HG02759 (cell line): ENCODE measurements around the gene ARHGAP8.

Experiments used
- ATAC-seq: cut with Tn5 transposase; IDR thresholded peaks from one replicate; pipeline ENCODE4 v1.9.1; 2021; ENCODE audit warnings: mild to moderate bottlenecking, moderate library complexity; ENCODE audit not compliant: unreplicated experiment

ARHGAP8 gene

GRCh38 chr22:44724859-44725258, 27.5 kb upstream of the ARHGAP8 start:
- ATAC-seq = no peak

- ATAC-seq = no peak
Observed at GRCh38 chr22:44726439-44726838, 25.9 kb upstream of the ARHGAP8 start.

GRCh38 chr22:44727148-44727547, 25.2 kb upstream of the ARHGAP8 start:
- ATAC-seq = no peak

DNA sequence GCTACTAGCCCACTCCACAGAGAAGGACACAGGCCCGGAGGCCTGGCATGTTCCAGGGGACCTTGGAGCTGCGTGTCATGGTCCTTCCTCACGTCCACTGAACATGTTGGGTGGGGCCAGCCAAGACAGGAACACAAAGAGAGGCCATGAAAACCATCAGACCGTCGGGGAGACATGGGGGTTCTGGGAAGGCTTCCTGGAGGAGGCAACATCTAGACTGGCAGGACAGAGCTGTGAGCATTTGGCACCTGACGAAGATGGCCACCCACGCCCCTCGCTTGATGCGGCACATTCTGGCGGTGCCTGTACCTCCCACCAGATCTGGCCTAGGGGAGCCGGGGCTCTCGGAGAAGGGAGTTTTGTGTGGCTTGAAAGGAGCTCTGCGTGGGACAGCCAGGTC, 24.7 kb upstream of the ARHGAP8 start:
- ATAC-seq = no peak

DNA sequence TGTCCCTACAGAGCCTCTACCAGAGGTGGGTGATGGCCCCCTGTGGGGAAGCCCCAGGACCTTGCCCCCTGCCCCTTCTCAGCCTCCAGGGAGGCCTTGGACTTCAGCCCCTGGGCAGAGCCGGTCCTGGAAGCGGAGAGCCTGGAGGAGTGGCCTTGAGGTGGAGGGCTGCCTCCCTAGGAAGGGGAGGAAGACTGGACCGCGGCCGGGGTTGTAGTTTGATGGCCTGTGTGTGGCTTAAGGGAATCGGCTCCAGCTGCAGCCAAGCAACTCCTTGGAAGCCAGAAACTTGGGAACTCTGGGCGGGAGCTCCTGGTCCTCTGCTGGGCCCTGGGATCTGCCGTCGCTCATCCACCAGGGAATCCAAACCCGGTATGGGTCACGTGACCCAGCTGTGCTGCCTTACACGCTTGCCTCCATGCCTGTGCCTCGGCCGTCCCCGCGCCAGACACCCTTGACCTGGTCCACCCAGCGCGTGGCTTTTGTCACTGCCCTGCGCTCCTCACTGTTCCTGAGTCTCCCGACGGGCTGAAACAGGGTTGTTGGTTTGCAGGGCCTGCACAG, 23.5 kb upstream of the ARHGAP8 start:
- ATAC-seq = no peak

DNA sequence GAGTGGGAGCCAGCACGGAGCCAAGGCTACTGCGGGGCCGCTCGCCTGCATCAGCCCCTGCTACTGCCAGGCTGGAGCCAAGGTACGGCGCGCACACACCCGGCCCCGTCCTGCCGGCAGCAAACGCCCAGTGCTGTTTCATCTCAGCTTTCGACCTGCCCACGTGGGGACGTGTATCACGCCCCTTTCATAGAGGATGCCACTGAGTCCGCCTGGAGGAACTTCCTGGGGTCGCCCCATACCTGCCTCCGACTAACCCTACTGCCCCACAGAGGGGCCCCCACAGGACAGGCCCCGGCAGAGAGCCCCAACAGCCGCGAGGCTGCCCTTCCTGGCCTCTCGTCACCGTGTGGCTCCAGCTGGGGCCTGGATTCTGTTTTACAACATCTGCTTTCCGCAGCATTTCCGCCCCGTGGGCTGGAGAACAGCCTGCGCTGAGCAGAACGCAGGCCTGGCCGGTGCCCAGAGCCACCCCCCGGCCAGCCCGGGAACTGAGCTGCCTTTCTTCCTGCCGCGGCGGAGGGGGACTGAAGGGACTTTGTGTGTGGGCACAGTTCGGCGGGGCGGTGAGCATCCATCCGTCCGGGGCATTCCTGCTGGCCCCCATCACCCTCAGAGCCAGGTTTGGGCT, 22.9 kb upstream of the ARHGAP8 start:
- ATAC-seq = no peak

- ATAC-seq = no peak
Observed at GRCh38 chr22:44730022-44730393, 22.4 kb upstream of the ARHGAP8 start.

DNA sequence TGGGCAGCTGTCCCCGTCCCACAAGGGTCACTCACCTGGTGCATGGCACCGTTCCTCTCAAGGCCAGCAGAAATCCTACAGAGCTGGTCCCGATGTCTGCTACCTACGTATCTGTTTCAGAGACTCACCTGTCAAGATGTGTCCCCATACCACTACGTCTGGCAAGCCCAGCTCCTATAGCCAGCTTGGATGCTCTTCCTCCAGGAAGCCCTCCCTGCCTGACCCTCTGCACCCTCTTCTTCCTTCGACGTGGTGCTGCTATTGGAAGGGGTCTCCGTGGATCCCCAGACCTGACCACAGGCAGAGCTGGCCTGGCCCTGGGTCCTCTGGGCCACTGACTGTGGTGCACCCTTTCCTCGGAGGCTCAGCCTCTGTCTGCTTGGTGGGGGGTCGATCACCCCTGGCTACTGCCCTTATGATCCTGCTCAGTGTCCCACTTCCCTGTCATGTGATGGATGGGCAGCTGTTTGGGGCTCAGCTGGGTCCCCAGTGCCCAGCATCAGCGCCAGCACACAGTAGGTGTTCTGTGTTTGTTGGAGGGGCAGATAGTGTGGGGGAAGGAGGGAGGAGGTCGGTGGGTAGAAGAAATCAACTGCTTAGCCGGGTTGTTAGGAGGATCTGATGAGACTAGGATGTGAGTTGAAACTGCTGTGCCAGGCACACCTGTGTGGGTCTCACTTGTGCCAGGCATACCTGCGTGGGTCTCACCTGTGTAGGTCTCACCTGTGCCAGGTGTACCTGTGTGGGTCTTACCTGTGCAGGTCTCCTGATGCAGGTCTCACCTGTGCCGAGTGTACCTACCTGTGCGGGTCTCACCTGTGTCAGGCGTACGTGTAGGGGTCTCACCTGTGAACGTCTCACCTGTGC, 21.7 kb upstream of the ARHGAP8 start:
- no peak for ATAC-seq

- ATAC-seq = no peak
Observed at GRCh38 chr22:44731357-44731970, 20.9 kb upstream of the ARHGAP8 start.

- ATAC-seq = no peak
Observed at GRCh38 chr22:44732017-44732561, 20.3 kb upstream of the ARHGAP8 start.

- no peak for ATAC-seq
Observed at GRCh38 chr22:44732661-44733060, 19.7 kb upstream of the ARHGAP8 start.

- no peak for ATAC-seq
Observed at GRCh38 chr22:44733426-44734106, 18.8 kb upstream of the ARHGAP8 start.

DNA sequence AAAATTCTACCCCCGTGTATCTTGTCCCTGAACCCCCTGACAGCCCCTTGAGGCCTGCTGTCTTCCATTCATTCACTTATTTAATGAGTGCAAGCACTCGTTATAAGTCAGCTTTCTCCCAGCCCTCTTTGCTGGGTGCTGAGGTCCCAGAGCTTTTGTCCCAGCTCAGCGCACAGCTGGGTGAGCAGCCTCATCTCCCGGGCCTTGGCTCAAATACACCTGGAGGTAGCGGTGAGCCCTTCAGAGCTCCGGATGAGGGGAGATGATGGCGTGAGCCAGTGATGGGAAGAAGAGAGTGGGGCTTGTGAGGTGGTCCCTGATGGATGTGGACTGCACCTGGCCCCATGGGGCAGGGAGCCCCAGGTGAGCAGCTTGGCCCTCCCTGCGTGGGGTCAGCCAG, 18.1 kb upstream of the ARHGAP8 start:
- ATAC-seq = no peak

- ATAC-seq = no peak
Observed at GRCh38 chr22:44734801-44735517, 17.4 kb upstream of the ARHGAP8 start.

DNA sequence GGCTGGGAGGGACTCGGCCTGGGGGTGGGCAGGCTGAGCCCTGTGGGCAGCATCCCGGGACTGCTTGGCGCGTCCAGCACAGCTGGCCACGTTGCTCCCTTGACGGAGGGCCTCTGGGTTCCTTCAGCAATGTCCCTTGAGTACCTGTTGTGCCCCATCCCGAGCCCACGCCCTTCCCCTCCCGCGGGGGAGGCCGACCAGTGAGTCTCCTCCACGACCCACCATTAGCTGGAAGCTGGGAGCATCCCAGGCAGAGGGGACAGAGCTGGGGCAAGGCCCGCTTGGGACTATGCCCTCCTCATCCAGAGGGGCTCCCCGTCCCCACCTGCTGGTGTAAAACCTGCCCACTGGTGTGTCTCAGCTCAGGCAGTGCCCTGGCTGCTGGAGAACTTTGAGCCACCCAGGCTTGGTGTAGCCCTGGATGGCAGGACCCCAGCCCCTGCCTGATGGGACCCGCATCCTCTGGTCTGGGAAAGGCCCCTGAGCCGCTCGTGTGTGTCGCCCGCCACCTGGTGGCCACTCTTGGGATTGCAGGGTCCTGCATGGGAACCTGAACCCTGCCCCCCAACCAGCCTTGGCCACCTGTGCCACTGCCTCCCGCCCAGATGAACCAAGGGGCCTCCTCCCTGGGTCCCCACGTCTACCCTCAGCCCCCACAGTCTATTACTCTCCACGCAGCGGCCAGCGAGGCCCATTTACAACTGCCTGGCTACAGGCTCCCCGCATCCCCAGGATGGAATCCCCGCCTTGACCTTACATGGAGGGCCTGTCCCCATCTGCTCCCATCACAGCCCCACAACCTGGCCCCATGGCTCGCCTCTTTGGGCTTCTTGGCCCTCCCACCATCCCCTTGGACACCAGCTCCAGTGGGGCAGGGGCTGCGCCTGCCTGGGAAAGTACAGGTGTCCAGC, 16.6 kb upstream of the ARHGAP8 start:
- ATAC-seq = no peak

DNA sequence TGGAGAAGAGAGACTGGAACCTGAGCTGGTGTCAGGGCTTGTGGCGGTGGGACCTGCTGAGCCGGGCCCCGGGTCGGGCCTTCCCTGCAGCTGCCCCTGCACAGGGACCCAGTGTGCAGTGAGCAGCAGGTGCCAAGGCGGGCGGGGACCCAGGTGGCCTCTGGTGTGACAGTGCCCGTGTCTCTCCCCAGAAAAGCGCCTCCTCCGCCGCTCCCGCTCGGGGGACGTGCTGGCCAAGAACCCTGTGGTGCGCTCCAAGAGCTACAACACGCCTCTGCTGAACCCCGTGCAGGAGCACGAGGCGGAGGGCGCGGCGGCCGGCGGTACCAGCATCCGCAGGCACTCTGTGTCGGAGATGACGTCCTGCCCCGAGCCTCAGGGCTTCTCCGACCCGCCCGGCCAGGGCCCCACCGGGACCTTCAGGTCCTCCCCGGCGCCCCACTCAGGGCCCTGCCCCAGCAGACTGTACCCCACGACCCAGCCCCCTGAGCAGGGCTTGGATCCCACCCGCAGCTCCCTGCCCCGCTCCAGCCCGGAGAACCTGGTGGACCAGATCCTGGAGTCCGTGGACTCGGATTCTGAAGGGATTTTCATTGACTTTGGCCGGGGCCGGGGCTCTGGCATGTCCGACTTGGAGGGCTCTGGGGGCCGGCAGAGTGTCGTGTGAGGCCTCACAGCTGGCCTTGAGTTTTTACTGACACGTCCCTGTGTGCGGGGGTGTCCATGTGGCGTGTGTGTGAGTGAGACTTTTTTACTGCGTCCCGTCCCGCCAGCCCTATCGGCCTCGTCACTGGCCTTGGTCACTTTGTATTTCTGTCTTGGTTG, 15.6 kb upstream of the ARHGAP8 start:
- ATAC-seq = no peak

DNA sequence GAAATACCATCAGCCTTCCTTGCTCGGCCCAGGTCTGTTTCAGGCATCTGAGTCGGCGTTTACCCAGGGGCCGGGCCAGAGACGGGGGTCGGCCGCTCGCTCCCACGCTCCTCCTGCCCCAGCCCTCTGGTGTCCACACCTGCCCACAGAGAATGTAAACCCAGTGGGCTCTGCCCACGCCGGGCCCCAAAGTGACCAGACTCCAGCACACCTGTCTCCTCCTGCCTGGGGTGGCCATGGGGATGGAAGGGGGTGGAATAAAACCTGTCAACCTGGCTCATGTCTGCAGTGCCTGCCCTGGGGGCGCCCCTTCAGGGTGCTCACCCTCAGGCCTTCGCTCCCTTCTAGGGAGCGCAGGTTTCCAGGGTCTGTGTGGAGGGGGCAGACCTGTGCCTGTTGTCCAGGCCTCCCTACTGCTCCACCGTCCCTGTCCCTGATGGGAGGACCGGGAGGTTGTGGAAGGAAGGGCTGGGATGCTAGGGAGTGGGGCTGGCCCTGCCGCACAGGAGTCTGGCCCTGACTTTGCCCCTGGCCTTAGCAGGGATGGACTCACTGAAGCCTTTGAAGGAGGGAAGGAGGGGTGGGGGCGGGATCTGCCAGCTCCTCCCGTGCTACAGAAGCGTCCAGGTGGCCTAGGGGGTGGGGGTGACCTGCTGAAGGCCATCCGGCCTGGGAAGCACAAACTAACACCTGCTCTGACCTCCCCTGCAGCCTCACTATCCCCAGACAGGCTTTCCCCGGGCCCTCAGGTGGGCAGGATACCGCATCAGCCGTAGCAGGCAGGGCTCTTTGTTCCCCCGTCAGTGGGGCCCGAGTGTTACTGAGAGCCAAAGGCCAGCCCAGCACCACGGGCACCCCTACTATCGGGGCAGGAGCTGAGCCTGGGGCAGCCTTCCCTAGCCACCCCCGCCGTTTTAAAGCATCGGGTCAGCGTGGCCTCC, 14.7 kb upstream of the ARHGAP8 start:
- no peak for ATAC-seq
